Measurements from ENCODE around the gene P2RY14. TPM values are rescaled to one million over a fixed set of nuclear protein-coding genes. Genes with fewer than 3 reads are reported as not detected.

P2RY14 gene
- total RNA-seq, 6 experiments from 2014 or later: not detected

DNA sequence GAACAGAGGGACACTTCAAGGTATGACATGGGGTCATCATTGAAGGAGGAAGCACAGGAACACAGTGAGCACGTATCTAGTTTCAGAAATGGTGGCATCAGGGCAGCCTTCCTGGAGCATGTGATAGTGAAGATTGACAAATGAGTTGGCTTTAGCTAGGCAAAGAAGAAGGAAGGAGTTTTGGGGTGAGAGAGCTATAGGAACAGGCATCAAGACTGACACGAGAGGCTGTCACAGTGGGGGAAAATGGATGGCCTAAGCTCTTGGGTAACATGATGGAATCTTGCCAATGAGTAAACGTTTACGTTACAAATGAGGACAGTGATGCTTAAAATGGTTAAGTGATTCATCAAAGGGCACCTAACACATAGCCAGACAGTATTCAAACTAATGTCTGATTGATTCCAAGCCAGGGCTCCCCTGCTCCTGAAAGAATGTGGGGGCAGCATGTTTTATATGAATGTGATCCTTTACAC, 52.2 kb downstream of the P2RY14 start:
- Mint-ChIP-seq H3K4me1 (ENCODE audit: low read depth) (peaks cover 42% of the 10 kb centered on the region), H3K9me3 (peaks cover 15% of the 10 kb centered on the region), H3K36me3 (ENCODE audit: low read depth) (peaks cover 15% of the 10 kb centered on the region), H3K4me3 (no peak overlapping the region), H3K27me3 (ENCODE audit: insufficient read depth) (no peaks in the 10 kb centered on the region), H3K27ac (no peak overlapping the region)
- TF ChIP-seq, protein P1, sequence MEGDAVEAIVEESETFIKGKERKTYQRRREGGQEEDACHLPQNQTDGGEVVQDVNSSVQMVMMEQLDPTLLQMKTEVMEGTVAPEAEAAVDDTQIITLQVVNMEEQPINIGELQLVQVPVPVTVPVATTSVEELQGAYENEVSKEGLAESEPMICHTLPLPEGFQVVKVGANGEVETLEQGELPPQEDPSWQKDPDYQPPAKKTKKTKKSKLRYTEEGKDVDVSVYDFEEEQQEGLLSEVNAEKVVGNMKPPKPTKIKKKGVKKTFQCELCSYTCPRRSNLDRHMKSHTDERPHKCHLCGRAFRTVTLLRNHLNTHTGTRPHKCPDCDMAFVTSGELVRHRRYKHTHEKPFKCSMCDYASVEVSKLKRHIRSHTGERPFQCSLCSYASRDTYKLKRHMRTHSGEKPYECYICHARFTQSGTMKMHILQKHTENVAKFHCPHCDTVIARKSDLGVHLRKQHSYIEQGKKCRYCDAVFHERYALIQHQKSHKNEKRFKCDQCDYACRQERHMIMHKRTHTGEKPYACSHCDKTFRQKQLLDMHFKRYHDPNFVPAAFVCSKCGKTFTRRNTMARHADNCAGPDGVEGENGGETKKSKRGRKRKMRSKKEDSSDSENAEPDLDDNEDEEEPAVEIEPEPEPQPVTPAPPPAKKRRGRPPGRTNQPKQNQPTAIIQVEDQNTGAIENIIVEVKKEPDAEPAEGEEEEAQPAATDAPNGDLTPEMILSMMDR (IDR thresholded peaks at IDR 0.05): no peak
- DNase-seq: peak; percentile 85

DNA sequence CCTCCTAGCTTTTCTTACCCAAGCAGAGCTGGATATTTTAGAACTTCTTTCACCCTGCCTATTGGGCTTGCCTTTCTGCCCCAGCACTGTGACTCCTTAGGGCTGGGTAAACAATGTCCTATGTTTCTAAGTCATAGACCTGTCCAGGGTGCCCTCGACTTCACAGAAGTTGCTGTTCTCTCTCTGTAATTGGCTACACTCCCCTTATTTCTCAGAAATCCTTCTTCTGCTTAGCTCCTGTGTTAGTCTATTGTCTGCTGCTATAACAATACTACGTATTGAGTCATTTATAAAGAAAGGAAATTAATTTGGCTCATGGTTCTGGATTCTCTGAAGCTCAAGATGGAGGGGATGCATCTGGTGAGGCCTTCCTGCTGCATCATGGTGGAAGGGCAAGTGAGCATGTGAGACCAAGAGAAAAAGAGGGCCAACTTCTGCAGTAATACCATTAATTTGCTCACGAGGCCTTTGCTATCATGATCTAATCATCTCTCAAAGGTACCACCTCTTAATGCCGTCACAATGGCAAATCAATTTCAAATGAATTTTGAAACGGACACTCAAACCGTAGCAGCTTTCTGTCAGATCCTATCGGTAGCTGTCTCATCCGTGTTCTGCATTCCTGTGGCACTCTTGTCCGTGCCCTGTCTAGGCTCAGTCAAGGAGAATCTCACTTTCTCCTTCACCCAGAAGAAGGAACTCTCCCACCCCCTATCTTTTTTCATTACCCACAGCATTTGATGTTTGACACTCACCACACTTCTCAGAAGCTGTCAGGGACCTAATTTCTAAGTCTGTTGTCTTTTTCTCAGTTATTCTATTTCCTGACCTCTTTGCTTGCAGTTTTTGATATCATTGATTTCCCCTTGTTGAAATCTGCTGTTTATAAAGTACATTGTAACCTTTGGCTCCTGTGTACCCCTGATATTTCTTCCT, 53.0 kb downstream of the P2RY14 start:
- Mint-ChIP-seq H3K27me3 (ENCODE audit: insufficient read depth) (no peaks in the 10 kb centered on the region), H3K9me3 (peaks cover 23% of the 10 kb centered on the region), H3K36me3 (ENCODE audit: low read depth) (peaks cover 24% of the 10 kb centered on the region), H3K4me3 (no peak overlapping the region), H3K4me1 (ENCODE audit: low read depth) (peaks cover 42% of the 10 kb centered on the region), H3K27ac (no peak overlapping the region)
- no peak for DNase-seq
- TF ChIP-seq, protein P1 (IDR thresholded peaks at IDR 0.05): no peak

DNA sequence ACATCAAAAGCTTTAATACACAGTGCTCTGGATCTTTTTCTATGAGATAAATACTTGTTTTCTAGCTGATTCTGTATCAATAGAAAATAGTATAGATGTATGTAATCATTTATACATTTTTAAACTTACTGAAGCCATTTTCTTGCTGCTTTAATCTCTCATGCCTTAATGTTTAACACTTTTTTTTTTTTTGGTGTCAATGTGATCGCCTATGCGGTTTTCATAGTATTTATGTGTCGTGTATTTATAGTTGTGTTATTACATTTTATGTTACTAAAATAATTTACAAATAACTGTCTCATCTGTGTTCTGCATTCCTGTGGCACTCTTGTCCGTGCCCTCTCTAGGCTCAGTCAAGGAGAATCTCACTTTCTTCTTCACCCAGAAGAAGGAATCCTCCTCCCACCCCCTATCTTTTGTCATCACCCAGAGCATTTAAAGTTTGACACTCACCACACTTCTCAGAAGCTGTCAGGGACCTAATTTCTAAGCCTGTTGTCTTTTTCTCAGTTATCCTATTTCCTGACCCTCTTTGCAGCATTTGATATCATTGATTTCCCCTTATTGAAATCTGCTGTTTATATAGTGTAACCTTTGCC, 54.0 kb downstream of the P2RY14 start:
- Mint-ChIP-seq H3K27ac (no peak overlapping the region), H3K4me1 (ENCODE audit: low read depth) (peaks cover 49% of the 10 kb centered on the region)
- TF ChIP-seq, protein P1 (IDR thresholded peaks at IDR 0.05): no peak

GRCh38 chr3:151219056-151219455, 59.3 kb downstream of the P2RY14 start:
- H3K4me3 Mint-ChIP-seq: no peak overlapping the region
- H3K36me3 Mint-ChIP-seq (ENCODE audit: low read depth): peaks cover 24% of the 10 kb centered on the region
- H3K4me1 Mint-ChIP-seq (ENCODE audit: low read depth): peaks cover 44% of the 10 kb centered on the region
- H3K27me3 Mint-ChIP-seq (ENCODE audit: insufficient read depth): no peaks in the 10 kb centered on the region; the same call in 1 of the 2 replicates
- peak overlapping the region; percentile 6; the same call in 1 of the 2 replicates for H3K27ac Mint-ChIP-seq
- H3K9me3 Mint-ChIP-seq: peaks cover 24% of the 10 kb centered on the region
- DNase-seq: peak; percentile 87
- TF ChIP-seq, protein P1 (IDR thresholded peaks at IDR 0.05): no peak

More for the DNA sequence above, 54.0 kb downstream of the P2RY14 start:
- no peak for DNase-seq
- peaks cover 24% of the 10 kb centered on the region for H3K36me3 Mint-ChIP-seq (ENCODE audit: low read depth)
- H3K9me3 Mint-ChIP-seq: peaks cover 24% of the 10 kb centered on the region
- no peak overlapping the region for H3K4me3 Mint-ChIP-seq
- H3K27me3 Mint-ChIP-seq (ENCODE audit: insufficient read depth): no peaks in the 10 kb centered on the region

- peaks cover 24% of the 10 kb centered on the region for H3K9me3 Mint-ChIP-seq
- H3K27ac Mint-ChIP-seq: no peak overlapping the region
- no peak overlapping the region for H3K4me3 Mint-ChIP-seq
- H3K36me3 Mint-ChIP-seq (ENCODE audit: low read depth): peaks cover 24% of the 10 kb centered on the region
- DNase-seq: no peak
- H3K4me1 Mint-ChIP-seq (ENCODE audit: low read depth): peaks cover 44% of the 10 kb centered on the region
- TF ChIP-seq, protein P1 (IDR thresholded peaks at IDR 0.05): no peak
- no peaks in the 10 kb centered on the region; the same call in 1 of the 2 replicates for H3K27me3 Mint-ChIP-seq (ENCODE audit: insufficient read depth)
Observed at GRCh38 chr3:151218136-151218535, 60.2 kb downstream of the P2RY14 start.

Data from HFFc6 (cell line).